ENCODE data around the gene DNAH5.

GRCh38 chr5:13661272-13661671 lies 283.2 kb downstream of the DNAH5 start:
- TF ChIP-seq RAD21 (IDR thresholded peaks at IDR 0.05 in 1 of 2, conservative IDR thresholded peaks at IDR 0.05 in 1 of 2; ENCODE audit: low read depth in 2 of 2, low read length in 2 of 2) (no peak), CTCF (IDR thresholded peaks at IDR 0.05; ENCODE audit: control extremely low read depth in 1 of 3, insufficient read depth in 1 of 3, low read depth in 1 of 3, low read length in 3 of 3) (no peak), TAF1 (IDR thresholded peaks at IDR 0.05; ENCODE audit: low read depth, low read length) (no peak), CREB1 (IDR thresholded peaks at IDR 0.05) (no peak), EZH2 (IDR thresholded peaks at IDR 0.05; ENCODE audit: low read depth, low read length, severe bottlenecking) (no peak), TCF12 (IDR thresholded peaks at IDR 0.05; ENCODE audit: low read depth, low read length) (no peak), MAX (IDR thresholded peaks at IDR 0.05) (no peak), HDAC6 (IDR thresholded peaks at IDR 0.05; ENCODE audit: low read depth, low read length) (no peak), YY1 (IDR thresholded peaks at IDR 0.05; ENCODE audit: low read depth, low read length) (no peak), NRF1 (IDR thresholded peaks at IDR 0.05; ENCODE audit: low read depth, low read length) (no peak), RBBP5 (IDR thresholded peaks at IDR 0.05; ENCODE audit: borderline replicate concordance, low read depth, low read length) (no peak), POU5F1 (IDR thresholded peaks at IDR 0.05; ENCODE audit: low read depth, low read length) (no peak), SAP30 (IDR thresholded peaks at IDR 0.05; ENCODE audit: insufficient read depth, insufficient replicate concordance, low read length) (no peak)

Measured in H1 (cell line).